ENCODE measurements around the gene OPRM1. TPM values are rescaled to one million over a fixed set of nuclear protein-coding genes. Genes with fewer than 3 reads are reported as not detected.

Gene OPRM1
- total RNA-seq, 1 donor from 2014 or later = not detected

GRCh38 chr6:154267508-154268106, 228.6 kb downstream of the OPRM1 start:
- Mint-ChIP-seq H3K9me3 (peaks cover 6% of the 10 kb centered on the region), H3K4me1 (ENCODE audit: low read depth) (peaks cover 22% of the 10 kb centered on the region), H3K27me3 (ENCODE audit: insufficient read depth) (peaks cover 2% of the 10 kb centered on the region), H3K27ac (no peak overlapping the region), H3K4me3 (no peak overlapping the region), H3K36me3 (ENCODE audit: low read depth) (peaks cover 2% of the 10 kb centered on the region)
- no peak for DNase-seq (ENCODE audit: low spot score)
- intact Hi-C loops (cut with micrococcal nuclease) = no loop called here

GRCh38 chr6:154268486-154268885, 229.4 kb downstream of the OPRM1 start:
- Mint-ChIP-seq H3K9me3 (peaks cover 6% of the 10 kb centered on the region), H3K27ac (peak overlapping the region; percentile 31), H3K4me3 (no peak overlapping the region), H3K36me3 (ENCODE audit: low read depth) (peaks cover 2% of the 10 kb centered on the region), H3K4me1 (ENCODE audit: low read depth) (peaks cover 22% of the 10 kb centered on the region), H3K27me3 (ENCODE audit: insufficient read depth) (peaks cover 2% of the 10 kb centered on the region)
- intact Hi-C loops (cut with micrococcal nuclease) = no loop called here
- DNase-seq (ENCODE audit: low spot score) = no peak

- intact Hi-C loops (cut with micrococcal nuclease) = no loop called here
- H3K36me3 Mint-ChIP-seq (ENCODE audit: low read depth) = no peaks in the 10 kb centered on the region
- H3K9me3 Mint-ChIP-seq = no peaks in the 10 kb centered on the region
- no peak for DNase-seq (ENCODE audit: low spot score)
- H3K4me1 Mint-ChIP-seq (ENCODE audit: low read depth) = peaks cover 23% of the 10 kb centered on the region
- H3K27me3 Mint-ChIP-seq (ENCODE audit: insufficient read depth) = peaks cover 13% of the 10 kb centered on the region
- no peak overlapping the region for H3K27ac Mint-ChIP-seq
- no peak overlapping the region for H3K4me3 Mint-ChIP-seq
Observed at GRCh38 chr6:154274168-154274567, 235.1 kb downstream of the OPRM1 start.

- Mint-ChIP-seq H3K27ac (peak overlapping the region; percentile 74), H3K4me3 (peak overlapping the region; percentile 65), H3K27me3 (ENCODE audit: insufficient read depth) (peaks cover 18% of the 10 kb centered on the region), H3K9me3 (no peaks in the 10 kb centered on the region), H3K36me3 (ENCODE audit: low read depth) (no peaks in the 10 kb centered on the region), H3K4me1 (ENCODE audit: low read depth) (peaks cover 23% of the 10 kb centered on the region)
- DNase-seq (ENCODE audit: low spot score) = no peak
- intact Hi-C loops (cut with micrococcal nuclease) = loop anchor here (1.0 to 5.0 kb wide), 8 partner anchors 11 to 398 kb away; no protein-coding TSS in a partner anchor
Observed at GRCh38 chr6:154276810-154277628, 238.0 kb downstream of the OPRM1 start.

- Mint-ChIP-seq H3K27ac (peak overlapping the region; percentile 74), H3K27me3 (ENCODE audit: insufficient read depth) (peaks cover 18% of the 10 kb centered on the region), H3K36me3 (ENCODE audit: low read depth) (no peaks in the 10 kb centered on the region), H3K4me3 (peak overlapping the region; percentile 65), H3K9me3 (no peaks in the 10 kb centered on the region), H3K4me1 (ENCODE audit: low read depth) (peaks cover 23% of the 10 kb centered on the region)
- intact Hi-C loops (cut with micrococcal nuclease) = loop anchor here (1.0 to 5.0 kb wide), 8 partner anchors 11 to 398 kb away; no protein-coding TSS in a partner anchor
- no peak for DNase-seq (ENCODE audit: low spot score)
Observed at GRCh38 chr6:154277629-154278017, 238.6 kb downstream of the OPRM1 start.

GRCh38 chr6:154280521-154280920, 241.5 kb downstream of the OPRM1 start:
- intact Hi-C loops (cut with micrococcal nuclease) = no loop called here
- H3K4me3 Mint-ChIP-seq = no peak overlapping the region
- peaks cover 23% of the 10 kb centered on the region for H3K4me1 Mint-ChIP-seq (ENCODE audit: low read depth)
- H3K36me3 Mint-ChIP-seq (ENCODE audit: low read depth) = no peaks in the 10 kb centered on the region
- peaks cover 16% of the 10 kb centered on the region for H3K27me3 Mint-ChIP-seq (ENCODE audit: insufficient read depth)
- H3K9me3 Mint-ChIP-seq = no peaks in the 10 kb centered on the region
- no peak for DNase-seq (ENCODE audit: low spot score)
- no peak overlapping the region for H3K27ac Mint-ChIP-seq

GRCh38 chr6:154284313-154284853, 245.3 kb downstream of the OPRM1 start:
- H3K9me3 Mint-ChIP-seq = no peaks in the 10 kb centered on the region
- peaks cover 15% of the 10 kb centered on the region for H3K27me3 Mint-ChIP-seq (ENCODE audit: insufficient read depth)
- no peak for DNase-seq (ENCODE audit: low spot score)
- no peaks in the 10 kb centered on the region for H3K36me3 Mint-ChIP-seq (ENCODE audit: low read depth)
- H3K4me3 Mint-ChIP-seq = no peak overlapping the region
- no peaks in the 10 kb centered on the region for H3K4me1 Mint-ChIP-seq (ENCODE audit: low read depth)
- no peak overlapping the region for H3K27ac Mint-ChIP-seq
- intact Hi-C loops (cut with micrococcal nuclease) = no loop called here

- intact Hi-C loops (cut with micrococcal nuclease) = no loop called here
Observed at GRCh38 chr6:154285826-154286225, 246.8 kb downstream of the OPRM1 start.

GRCh38 chr6:154289818-154290508, 250.9 kb downstream of the OPRM1 start:
- Mint-ChIP-seq H3K36me3 (ENCODE audit: low read depth) (no peaks in the 10 kb centered on the region), H3K27me3 (ENCODE audit: insufficient read depth) (peaks cover 16% of the 10 kb centered on the region), H3K9me3 (no peaks in the 10 kb centered on the region), H3K27ac (no peak overlapping the region), H3K4me3 (no peak overlapping the region), H3K4me1 (ENCODE audit: low read depth) (no peaks in the 10 kb centered on the region)
- DNase-seq (ENCODE audit: low spot score) = no peak
- intact Hi-C loops (cut with micrococcal nuclease) = no loop called here

More at GRCh38 chr6:154285826-154286225, 246.8 kb downstream of the OPRM1 start:
- Mint-ChIP-seq H3K27ac (no peak overlapping the region), H3K27me3 (ENCODE audit: insufficient read depth) (peaks cover 8% of the 10 kb centered on the region), H3K4me1 (ENCODE audit: low read depth) (no peaks in the 10 kb centered on the region), H3K4me3 (no peak overlapping the region), H3K36me3 (ENCODE audit: low read depth) (no peaks in the 10 kb centered on the region), H3K9me3 (no peaks in the 10 kb centered on the region)
- DNase-seq (ENCODE audit: low spot score) = no peak

GRCh38 chr6:154292066-154292465, 253.0 kb downstream of the OPRM1 start:
- intact Hi-C loops (cut with micrococcal nuclease) = no loop called here
- no peak overlapping the region for H3K4me3 Mint-ChIP-seq

GRCh38 chr6:154292855-154293519, 253.9 kb downstream of the OPRM1 start:
- H3K27me3 Mint-ChIP-seq (ENCODE audit: insufficient read depth) = peaks cover 10% of the 10 kb centered on the region
- H3K4me3 Mint-ChIP-seq = no peak overlapping the region
- DNase-seq (ENCODE audit: low spot score) = no peak
- H3K9me3 Mint-ChIP-seq = no peaks in the 10 kb centered on the region
- H3K4me1 Mint-ChIP-seq (ENCODE audit: low read depth) = no peaks in the 10 kb centered on the region
- no peaks in the 10 kb centered on the region for H3K36me3 Mint-ChIP-seq (ENCODE audit: low read depth)
- no peak overlapping the region for H3K27ac Mint-ChIP-seq
- intact Hi-C loops (cut with micrococcal nuclease) = no loop called here

More at GRCh38 chr6:154292066-154292465, 253.0 kb downstream of the OPRM1 start:
- DNase-seq (ENCODE audit: low spot score) = no peak
- Mint-ChIP-seq H3K27ac (no peak overlapping the region), H3K4me1 (ENCODE audit: low read depth) (no peaks in the 10 kb centered on the region), H3K9me3 (no peaks in the 10 kb centered on the region), H3K36me3 (ENCODE audit: low read depth) (no peaks in the 10 kb centered on the region), H3K27me3 (ENCODE audit: insufficient read depth) (peaks cover 10% of the 10 kb centered on the region)

GRCh38 chr6:154295733-154296132, 256.7 kb downstream of the OPRM1 start:
- Mint-ChIP-seq H3K9me3 (no peaks in the 10 kb centered on the region), H3K27me3 (ENCODE audit: insufficient read depth) (peaks cover 17% of the 10 kb centered on the region)

More at GRCh38 chr6:154295733-154296132, 256.7 kb downstream of the OPRM1 start:
- DNase-seq (ENCODE audit: low spot score) = no peak
- H3K27ac Mint-ChIP-seq = no peak overlapping the region
- H3K36me3 Mint-ChIP-seq (ENCODE audit: low read depth) = no peaks in the 10 kb centered on the region
- no peak overlapping the region for H3K4me3 Mint-ChIP-seq
- intact Hi-C loops (cut with micrococcal nuclease) = no loop called here
- no peaks in the 10 kb centered on the region for H3K4me1 Mint-ChIP-seq (ENCODE audit: low read depth)

Data from activated T-helper 1 cell treated with anti-CD3 and anti-CD28 coated beads, Interleukin-12 subunit alpha, Interleukin-12 subunit beta, Interleukin-2, Interleukin-4 antibody, amounts not matched to agents 30 ng/mL and 10 ng/mL and 1 ng/mL, durations not matched to agents 14 hours and 24 hours and 36 hours (primary cell).